SH-SY5Y (cell line): Measurements from ENCODE around the gene TCL1A.

Source experiments
- GATA2 ChIP-seq: IDR thresholded peaks from 2 replicates; pipeline ENCODE4 v1.6.1; 2011; ENCODE audit warnings: mild to moderate bottlenecking, low read depth, low read length
- GATA3 ChIP-seq: IDR thresholded peaks from 2 replicates; pipeline ENCODE4 v1.6.1; 2011; ENCODE audit warnings: low read depth, mild to moderate bottlenecking, low read length, moderate library complexity

The TCL1A gene

GRCh38 chr14:95722525-95723190 is 8.7 kb upstream of the TCL1A start:
- no peak for TF ChIP-seq GATA3
- no peak for TF ChIP-seq GATA2

- no peak for TF ChIP-seq GATA2
- TF ChIP-seq GATA3, result no peak
Observed at GRCh38 chr14:95712398-95712797, 1.5 kb downstream of the TCL1A start.

- TF ChIP-seq GATA2 (no peak), GATA3 (no peak)
Observed at GRCh38 chr14:95711476-95712176, 2.3 kb downstream of the TCL1A start.

GRCh38 chr14:95710106-95710505 is 3.8 kb downstream of the TCL1A start:
- TF ChIP-seq GATA3 (no peak), GATA2 (no peak)

- no peak for TF ChIP-seq GATA2
- TF ChIP-seq GATA3, result no peak
Observed at GRCh38 chr14:95707327-95707726, 6.6 kb downstream of the TCL1A start.

GRCh38 chr14:95705518-95705917 is 8.4 kb downstream of the TCL1A start:
- no peak for TF ChIP-seq GATA2
- no peak for TF ChIP-seq GATA3

GRCh38 chr14:95703805-95704204 is 10.1 kb downstream of the TCL1A start:
- TF ChIP-seq GATA3, result no peak
- no peak for TF ChIP-seq GATA2

GRCh38 chr14:95703341-95703740 is 10.6 kb downstream of the TCL1A start:
- TF ChIP-seq GATA2 (no peak), GATA3 (no peak)

GRCh38 chr14:95701846-95702221 is 12.1 kb downstream of the TCL1A start:
- TF ChIP-seq GATA3, result no peak
- TF ChIP-seq GATA2, result no peak

GRCh38 chr14:95700221-95700976 is 13.5 kb downstream of the TCL1A start:
- no peak for TF ChIP-seq GATA2
- no peak for TF ChIP-seq GATA3

- no peak for TF ChIP-seq GATA3
- TF ChIP-seq GATA2, result no peak
Observed at GRCh38 chr14:95699412-95699811, 14.5 kb downstream of the TCL1A start.

GRCh38 chr14:95698287-95698686 is 15.6 kb downstream of the TCL1A start:
- no peak for TF ChIP-seq GATA2
- TF ChIP-seq GATA3, result no peak

GRCh38 chr14:95697764-95698163 is 16.2 kb downstream of the TCL1A start:
- TF ChIP-seq GATA2, result no peak
- TF ChIP-seq GATA3, result no peak

- TF ChIP-seq GATA3, result no peak
- no peak for TF ChIP-seq GATA2
Observed at GRCh38 chr14:95696741-95697140, 17.2 kb downstream of the TCL1A start.

- TF ChIP-seq GATA3 (no peak), GATA2 (no peak)
Observed at GRCh38 chr14:95695913-95696312, 18.0 kb downstream of the TCL1A start.

- TF ChIP-seq GATA2, result no peak
- no peak for TF ChIP-seq GATA3
Observed at GRCh38 chr14:95695051-95695450, 18.9 kb downstream of the TCL1A start.
